K562 (cell line): ENCODE measurements around the gene EMID1. TPM values are rescaled to one million over a fixed set of nuclear protein-coding genes. Genes with fewer than 3 reads are reported as not detected.
A peak's percentile ranks its signal among the peaks of the same experiment; 100 is the strongest.

Experiments used
- CEBPB ChIP-seq: fragments of 450-650 bp; IDR thresholded peaks from 2 replicates; pipeline ENCODE4 v1.6.1; 2016; ENCODE audit warnings: missing genetic modification characterization, missing compliant biosample characterization
- EP300 ChIP-seq: IDR thresholded peaks from 2 replicates; pipeline ENCODE4 v1.6.1; 2012; ENCODE audit warnings: low read length, improper control_type of control experiment
- GTF3C2 ChIP-seq: IDR thresholded peaks from 3 replicates; pipeline ENCODE4 v1.6.1; 2011; ENCODE audit warnings: borderline replicate concordance, mild to moderate bottlenecking, moderate library complexity; ENCODE audit not compliant: insufficient read length; ENCODE audit errors: extremely low read depth
- HNRNPK ChIP-seq: fragments of 200-400 bp; formaldehyde crosslinking; IDR thresholded peaks from one replicate; pipeline ENCODE4 v1.6.1; 2018; ENCODE audit warnings: mild to moderate bottlenecking, low read depth, low read length; ENCODE audit not compliant: poor library complexity, severe bottlenecking
- KDM2B ChIP-seq: fragments of 250-450 bp; sonication (Bioruptor Pico); IDR thresholded peaks from 2 replicates; pipeline ENCODE4 v1.8.0; 2021; ENCODE audit warnings: mild to moderate bottlenecking, moderate library complexity
- KDM5B ChIP-seq: fragments of 200-600 bp; sonication (generic); IDR thresholded peaks from 2 replicates; pipeline ENCODE4 v1.6.1; 2012; ENCODE audit warnings: low read depth, mild to moderate bottlenecking, moderate library complexity, low read length, control low read depth, inconsistent platforms; ENCODE audit not compliant: insufficient replicate concordance
- NELFE ChIP-seq: IDR thresholded peaks from 2 replicates; pipeline ENCODE4 v1.6.1; 2011; ENCODE audit warnings: mild to moderate bottlenecking; ENCODE audit not compliant: insufficient read depth, insufficient read length
- NFE2 ChIP-seq: IDR thresholded peaks from 2 replicates; pipeline ENCODE4 v1.6.1; 2014; ENCODE audit warnings: antibody characterized with exemption, low read depth
- PTTG1 ChIP-seq: fragments of 450-650 bp; IDR thresholded peaks from 2 replicates; pipeline ENCODE4 v1.6.1; 2016; ENCODE audit warnings: low read depth, mild to moderate bottlenecking, missing genetic modification characterization, missing compliant biosample characterization
- SAP30 ChIP-seq: fragments of 200-600 bp; sonication (generic); IDR thresholded peaks from 2 replicates; pipeline ENCODE4 v1.6.1; 2012; ENCODE audit warnings: borderline replicate concordance, low read depth, mild to moderate bottlenecking, moderate library complexity, low read length, control low read depth, inconsistent platforms; ENCODE audit not compliant: insufficient read depth, poor library complexity, severe bottlenecking
- USF2 ChIP-seq: sonication (generic); formaldehyde crosslinking; IDR thresholded peaks from 2 replicates; pipeline ENCODE4 v1.5.0; 2020; ENCODE audit warnings: missing genetic modification reagents
- WHSC1 ChIP-seq: IDR thresholded peaks from one replicate; pipeline ENCODE4 v1.6.1; 2012; ENCODE audit warnings: low read length, control low read depth, inconsistent platforms
- ZBTB1 ChIP-seq: sonication (generic); formaldehyde crosslinking; IDR thresholded peaks from 2 replicates; pipeline ENCODE4 v1.8.1; 2023; ENCODE audit warnings: missing genetic modification reagents, low read depth, mild to moderate bottlenecking, borderline replicate concordance
- ZC3H8 ChIP-seq: fragments of 450-650 bp; IDR thresholded peaks from 2 replicates; pipeline ENCODE4 v1.6.1; 2017
- ZEB2 ChIP-seq: fragments of 450-650 bp; IDR thresholded peaks from 2 replicates; pipeline ENCODE4 v1.6.1; 2016
- ZNF263 ChIP-seq: sonication (generic); formaldehyde crosslinking; IDR thresholded peaks from 2 replicates; pipeline ENCODE4 v1.8.0; 2022; ENCODE audit warnings: mild to moderate bottlenecking, missing genetic modification reagents, borderline replicate concordance
- ZNF280A ChIP-seq: fragments of 450-650 bp; IDR thresholded peaks from 2 replicates; pipeline ENCODE4 v1.6.1; 2018; ENCODE audit warnings: mild to moderate bottlenecking, low read depth; ENCODE audit not compliant: partially characterized antibody
- ZNF586 ChIP-seq: fragments of 450-650 bp; formaldehyde crosslinking; conservative IDR thresholded peaks from 2 replicates; pipeline ENCODE4 v1.4.0; 2020; ENCODE audit warnings: mild to moderate bottlenecking, moderate library complexity
- ZNF592 ChIP-seq: fragments of 450-650 bp; IDR thresholded peaks from 2 replicates; pipeline ENCODE4 v1.6.1; 2017; ENCODE audit warnings: antibody characterized with exemption, mild to moderate bottlenecking
- polyA plus RNA-seq, 8 experiments: library from polyadenylated mRNA; depleted of rRNA in 4 of 8; stranded (reverse) in 5 of 8; unstranded in 3 of 8; fragments of >200 nt; fragmentation: Nextera tagmentation in 2 of 8; fragmentation: Illumina TruSeq in 1 of 8; extraction: Ambion mirVana in 2 of 8; extraction: Trizol in 1 of 8; gene quantifications; 2 replicates each; pipeline versions ENCODE4 v1.2.1 to v1.2.3, GENCODE V29; 2011 to 2014; ENCODE audit warnings: inconsistent platforms in 1 of 8, missing spikeins in 1 of 8
- total RNA-seq, 7 experiments: library from RNA; depleted of rRNA in 6 of 7; stranded (reverse); fragments of >200 nt in 6 of 7; fragmentation: Illumina TruSeq in 2 of 7; extraction: Trizol in 2 of 7; gene quantifications; 2 replicates each; pipeline versions ENCODE4 v1.2.1 to v1.2.3, GENCODE V29; 2011 to 2021; ENCODE audit warnings: low replicate concordance in 1 of 7

The EMID1 gene
- total and polyA plus RNA-seq, 9 of the 15 experiments (the other 6 are each of a cell fraction or from before 2014, with no cell fraction given): 0.15 to 7.2 (median 2.7) TPM

GRCh38 chr22:29267858-29268510 lies 62.3 kb downstream of the EMID1 start, which contains the start of the genes EWSR1 and RHBDD3 (continued):
- TF ChIP-seq GTF3C2 (no peak), NELFE (no peak), ZNF263 (CRISPR knock-in tag) (no peak), PTTG1 (tag) (no peak), NFE2 (peak; percentile 80), SAP30 (no peak), ZNF586 (CRISPR knock-in tag) (no peak), ZEB2 (no peak), CEBPB (tag) (peak; percentile 79), WHSC1 (no peak), EP300 (peak; percentile 24), ZNF280A (no peak), USF2 (peak; percentile 60), ZBTB1 (CRISPR knock-in tag) (no peak), ZNF592 (no peak), KDM5B (peak; percentile 56), KDM2B (CRISPR knock-in tag) (no peak), HNRNPK (no peak), ZC3H8 (no peak)
